H1 (cell line): ENCODE results near the gene ARHGAP10. TPM values are rescaled to one million over a fixed set of nuclear protein-coding genes. Genes with fewer than 3 reads are reported as not detected.

Source experiments
- CTCF ChIA-PET: fragments of 300-600 bp; sonication (Branson Sonifier 250); formaldehyde crosslinking; loops from one replicate; lab custom pipeline; 2021; ENCODE audit not compliant: partially characterized antibody; lab: Charles Lee
- POLR2A ChIA-PET: fragments of 300-600 bp; sonication (Branson Sonifier 250); formaldehyde crosslinking; loops from one replicate; lab custom pipeline; 2021; ENCODE audit warnings: inconsistent platforms; ENCODE audit not compliant: partially characterized antibody; lab: Charles Lee
- DNase-seq, 2 experiments: peaks; one replicate each; pipeline versions ENCODE4 v3.0.0 to v3.0.0-alpha.2; 2010 to 2022; ENCODE audit warnings: low spot score in 2 of 2, low read depth in 1 of 2, mixed read lengths in 1 of 2
- FAIRE-seq: peaks from 2 replicates; lab custom pipeline; 2011; peaks lifted over from hg19 to GRCh38; lab: Jason Lieb, UNC
- H2AFZ ChIP-seq: 2 replicates; pipeline ENCODE4 v1.8.1; 2012; ENCODE audit warnings: low read length, inconsistent platforms
- H2AK5ac ChIP-seq: 2 replicates; pipeline ENCODE4 v1.6.1; 2013; ENCODE audit warnings: low read depth, low read length
- H2BK120ac ChIP-seq: replicated peaks from 2 replicates; pipeline ENCODE3; 2013; ENCODE audit warnings: low read depth, low read length, inconsistent platforms
- H2BK12ac ChIP-seq: 2 replicates; pipeline ENCODE4 v1.6.1; 2013; ENCODE audit warnings: low read depth, low read length
- H2BK15ac ChIP-seq: 2 replicates; pipeline ENCODE4 v1.6.1; 2013; ENCODE audit warnings: low read length
- H2BK20ac ChIP-seq: 2 replicates; pipeline ENCODE4 v1.6.1; 2013; ENCODE audit warnings: low read length
- H2BK5ac ChIP-seq: 2 replicates; pipeline ENCODE4 v1.6.1; 2013; ENCODE audit warnings: low read depth, low read length
- H3K14ac ChIP-seq: 2 replicates; pipeline ENCODE4 v1.6.1; 2013; ENCODE audit warnings: inconsistent platforms; ENCODE audit not compliant: insufficient read length
- H3K18ac ChIP-seq: 2 replicates; pipeline ENCODE4 v1.6.1; 2013; ENCODE audit warnings: low read length; ENCODE audit errors: extremely low read depth
- H3K23ac ChIP-seq: 2 replicates; pipeline ENCODE4 v1.6.1; 2013; ENCODE audit warnings: inconsistent platforms; ENCODE audit not compliant: insufficient read length
- H3K23me2 ChIP-seq: 2 replicates; pipeline ENCODE4 v1.6.1; 2013; ENCODE audit warnings: low read depth, low read length
- H3K27ac ChIP-seq: 2 replicates; pipeline ENCODE4 v1.6.1; 2011; ENCODE audit warnings: low read depth, low read length, inconsistent platforms
- H3K27me3 ChIP-seq, 4 experiments: replicated peaks in 1 of 4; 1 replicate in 1 of 4; 2 replicates in 3 of 4; pipeline versions ENCODE4 v1.6.1 to v1.8.1; 2011 to 2013; ENCODE audit warnings: low read length in 3 of 4, mild to moderate bottlenecking in 3 of 4, inconsistent platforms in 2 of 4, mixed read lengths in 2 of 4, moderate library complexity in 1 of 4; ENCODE audit not compliant: control insufficient read depth in 3 of 4, insufficient read depth in 3 of 4; ENCODE audit errors: extremely low read depth in 1 of 4
- H3K36me3 ChIP-seq, 4 experiments: 2 replicates each; pipeline versions ENCODE4 v1.6.1 to v1.8.1; 2011 to 2013; ENCODE audit warnings: mild to moderate bottlenecking in 4 of 4, low read length in 3 of 4, moderate library complexity in 2 of 4, control low read depth in 1 of 4, inconsistent platforms in 1 of 4; ENCODE audit not compliant: insufficient read depth in 4 of 4, control insufficient read depth in 2 of 4
- H3K4ac ChIP-seq: replicated peaks from 2 replicates; pipeline ENCODE3; 2013; ENCODE audit warnings: low read length, low read depth, mixed read lengths, inconsistent platforms; ENCODE audit not compliant: insufficient read length
- H3K4me1 ChIP-seq, 4 experiments: replicated peaks in 1 of 4; 1 replicate in 1 of 4; 2 replicates in 3 of 4; pipeline versions ENCODE4 v1.6.1 to v1.8.1; 2011 to 2013; ENCODE audit warnings: low read length in 3 of 4, inconsistent platforms in 2 of 4, mixed read lengths in 1 of 4; ENCODE audit not compliant: insufficient read depth in 4 of 4, control insufficient read depth in 3 of 4
- H3K4me2 ChIP-seq, 2 experiments: 2 replicates each; pipeline versions ENCODE4 v1.6.1 to v1.8.1; 2011 to 2013; ENCODE audit warnings: low read depth in 2 of 2, low read length in 2 of 2, control low read depth in 1 of 2, inconsistent platforms in 1 of 2, mild to moderate bottlenecking in 1 of 2; ENCODE audit not compliant: insufficient read depth in 1 of 2
- H3K4me3 ChIP-seq, 4 experiments: fragments of 200-600, 300-600 bp in 1 of 4; sonication (generic), shearing (Covaris generic), sonication (Bioruptor Twin) in 1 of 4; 2 replicates each; pipeline versions ENCODE4 v1.5.1 to v1.8.1; 2011 to 2016; ENCODE audit warnings: low read length in 4 of 4, low read depth in 3 of 4, control low read depth in 2 of 4, inconsistent platforms in 2 of 4, mild to moderate bottlenecking in 2 of 4, mixed read lengths in 1 of 4, moderate library complexity in 1 of 4; ENCODE audit not compliant: insufficient read depth in 2 of 4; ENCODE audit errors: extremely low read depth in 1 of 4
- H3K56ac ChIP-seq: replicated peaks from 2 replicates; pipeline ENCODE3; 2013; ENCODE audit warnings: low read depth, mild to moderate bottlenecking, mixed read lengths, low read length, inconsistent platforms; ENCODE audit not compliant: insufficient read length
- H3K79me1 ChIP-seq: 2 replicates; pipeline ENCODE4 v1.6.1; 2013; ENCODE audit warnings: low read depth, low read length, control low read depth
- H3K79me2 ChIP-seq, 2 experiments: 2 replicates each; pipeline versions ENCODE4 v1.6.1 to v1.8.1; 2012 to 2013; ENCODE audit warnings: low read length in 2 of 2, mild to moderate bottlenecking in 2 of 2, inconsistent platforms in 1 of 2; ENCODE audit not compliant: insufficient read depth in 2 of 2, control insufficient read depth in 1 of 2
- H3K9ac ChIP-seq, 4 experiments: replicated peaks in 1 of 4; 1 replicate in 1 of 4; 2 replicates in 3 of 4; pipeline versions ENCODE4 v1.6.1 to v1.8.1; 2011 to 2013; ENCODE audit warnings: low read depth in 3 of 4, low read length in 3 of 4, control low read depth in 2 of 4, mild to moderate bottlenecking in 2 of 4, moderate library complexity in 2 of 4, inconsistent platforms in 1 of 4; ENCODE audit errors: extremely low read depth in 1 of 4
- H3K9me3 ChIP-seq, 2 experiments: 2 replicates each; pipeline versions ENCODE4 v1.6.1 to v1.8.1; 2012 to 2013; ENCODE audit warnings: mild to moderate bottlenecking in 2 of 2, moderate library complexity in 2 of 2, control low read depth in 1 of 2, inconsistent platforms in 1 of 2, low read depth in 1 of 2, low read length in 1 of 2, mixed read lengths in 1 of 2; ENCODE audit not compliant: insufficient read depth in 2 of 2
- H4K20me1 ChIP-seq, 2 experiments: replicated peaks in 1 of 2; 2 replicates each; pipeline versions ENCODE3 to v1.8.1; 2011 to 2013; ENCODE audit warnings: inconsistent platforms in 2 of 2, low read length in 2 of 2, mild to moderate bottlenecking in 1 of 2; ENCODE audit not compliant: insufficient read depth in 2 of 2, control insufficient read depth in 1 of 2
- H4K5ac ChIP-seq: 2 replicates; pipeline ENCODE4 v1.6.1; 2013; ENCODE audit warnings: low read length, low read depth, mixed read lengths, inconsistent platforms; ENCODE audit not compliant: insufficient read length
- H4K8ac ChIP-seq: 2 replicates; pipeline ENCODE4 v1.8.0; 2013; ENCODE audit warnings: mild to moderate bottlenecking, moderate library complexity, low read length, inconsistent platforms; ENCODE audit not compliant: insufficient read depth; ENCODE audit errors: extremely low read depth
- H4K91ac ChIP-seq: replicated peaks from 2 replicates; pipeline ENCODE3; 2013; ENCODE audit warnings: low read length, mixed read lengths, inconsistent platforms; ENCODE audit not compliant: insufficient read length
- HDAC2 ChIP-seq, 2 experiments: fragments of 300-600 bp in 1 of 2; sonication (generic) in 1 of 2; IDR thresholded peaks; 2 replicates each; pipeline ENCODE4 v1.6.1; 2011 to 2012; ENCODE audit warnings: low read depth in 2 of 2, low read length in 2 of 2, mild to moderate bottlenecking in 2 of 2, moderate library complexity in 2 of 2, borderline replicate concordance in 1 of 2, inconsistent platforms in 1 of 2
- HDAC6 ChIP-seq: IDR thresholded peaks from one replicate; pipeline ENCODE4 v1.7.1; 2012; ENCODE audit warnings: low read depth, mild to moderate bottlenecking, inconsistent platforms, low read length, moderate library complexity
- SIRT6 ChIP-seq: IDR thresholded peaks from one replicate; pipeline ENCODE4 v1.7.1; 2012; ENCODE audit warnings: low read length, inconsistent platforms
- TAF1 ChIP-seq: IDR thresholded peaks from 2 replicates; pipeline ENCODE4 v1.6.1; 2011; ENCODE audit warnings: mild to moderate bottlenecking, low read depth, low read length
- WGBS, 2 experiments: shearing (Covaris generic) in 1 of 2; methylation state at CpG; one replicate each; pipeline versions ENCODE4 v1.1.6 to v1.1.7; 2013 to 2015; ENCODE audit warnings: low lambda C conversion rate in 2 of 2, mixed read lengths in 2 of 2, inconsistent platforms in 1 of 2, low coverage in 1 of 2, missing lambda C conversion rate in 1 of 2; ENCODE audit not compliant: insufficient replicate concordance in 2 of 2, insufficient coverage in 1 of 2, insufficient read length in 1 of 2; ENCODE audit errors: extremely low coverage in 1 of 2, missing lambda C conversion rate in 1 of 2; 5-methylcytosine and 5-hydroxymethylcytosine counted together
- polyA plus RNA-seq, 7 experiments: library from polyadenylated mRNA; depleted of rRNA in 3 of 7; stranded (reverse) in 5 of 7; unstranded in 2 of 7; fragments of >200 nt in 5 of 7; fragments of 200-250 nt in 2 of 7; gene quantifications; 1 replicate in 5 of 7; 2 replicates in 1 of 7; 4 replicates in 1 of 7; pipeline versions ENCODE4 v1.2.1 to v1.2.3, GENCODE V29; 2011 to 2013; ENCODE audit warnings: missing spikeins in 2 of 7, mixed read lengths in 2 of 7
- total RNA-seq: library from RNA; stranded (reverse); fragmentation: NEBNext Ultra II Directional; extraction: Animal tissue kit (Norgen Biotek cat#: 25700); gene quantifications from 2 replicates; pipeline ENCODE4 v1.2.1, GENCODE V29; 2021

ARHGAP10 gene
- total and polyA plus RNA-seq, 2 of the 8 experiments (the other 6 are each of a cell fraction or from before 2014, with no cell fraction given) = 3.7 to 6.1 TPM

GRCh38 chr4:147833254-147833653 is 101.4 kb downstream of the ARHGAP10 start:
- CTCF ChIA-PET = interaction anchor here (1.4 to 2.5 kb wide), 2 partner anchors 10 to 33 kb away, joined by 9 to 12 read pairs; no protein-coding TSS in a partner anchor

More at GRCh38 chr4:147833254-147833653, 101.4 kb downstream of the ARHGAP10 start:
- H3K79me2 ChIP-seq = no peaks in the 10 kb centered on the region
- no peak for TF ChIP-seq HDAC6
- no peak for TF ChIP-seq TAF1
- no peak for TF ChIP-seq SIRT6
- no peak for TF ChIP-seq HDAC2 (IDR thresholded peaks at IDR 0.05; ENCODE audit: borderline replicate concordance in 1 of 2, low read depth in 2 of 2, low read length in 2 of 2)
- POLR2A ChIA-PET = no interaction called here
- H4K5ac ChIP-seq = no peak overlapping the region
- H3K14ac ChIP-seq = no peak overlapping the region
- H2BK20ac ChIP-seq = no peak overlapping the region
- H4K91ac ChIP-seq = no peak overlapping the region
- H3K4me2 ChIP-seq = no peak overlapping the region
- H3K4me1 ChIP-seq = peaks cover 0 to 7% (median 0%) of the 10 kb centered on the region in 4 experiments; a peak in 2 of 7 replicates
- no peak overlapping the region for H2BK120ac ChIP-seq
- H3K4ac ChIP-seq = no peak overlapping the region
- no peak overlapping the region for H2AK5ac ChIP-seq
- H3K4me3 ChIP-seq = no peak overlapping the region
- H3K56ac ChIP-seq = no peak overlapping the region
- 88% methylated on average over 2 of the region's 2 CpGs; no CpG with 5 or more reads in 1 of the 2 experiments for WGBS, 2 experiments
- no peaks in the 10 kb centered on the region; the same call in 1 of the 2 replicates for H3K79me1 ChIP-seq
- H2BK5ac ChIP-seq = no peak overlapping the region
- DNase-seq (no peak), FAIRE-seq (no peak)
- no peak overlapping the region for H4K8ac ChIP-seq
- no peak overlapping the region for H2BK12ac ChIP-seq
- H3K23ac ChIP-seq = no peak overlapping the region
- no peaks in the 10 kb centered on the region for H3K23me2 ChIP-seq
- no peaks in the 10 kb centered on the region for H3K36me3 ChIP-seq
- H3K9ac ChIP-seq = no peak overlapping the region
- H3K18ac ChIP-seq = no peak overlapping the region; the same call in 1 of the 2 replicates
- no peak overlapping the region for H3K27ac ChIP-seq
- H3K27me3 ChIP-seq = no peaks in the 10 kb centered on the region
- no peak overlapping the region for H2BK15ac ChIP-seq
- no peaks in the 10 kb centered on the region for H4K20me1 ChIP-seq
- no peak overlapping the region for H2AFZ ChIP-seq
- H3K9me3 ChIP-seq = no peaks in the 10 kb centered on the region
